GF-D8 (cell line): ENCODE measurements around the gene PLEKHM3.
A peak's percentile ranks its signal among the peaks of the same experiment; 100 is the strongest.

ENCODE experiments used
- DNase-seq: peaks from one replicate; lab custom pipeline; 2025; lab: John Stamatoyannopoulos, UW

PLEKHM3 gene

DNA sequence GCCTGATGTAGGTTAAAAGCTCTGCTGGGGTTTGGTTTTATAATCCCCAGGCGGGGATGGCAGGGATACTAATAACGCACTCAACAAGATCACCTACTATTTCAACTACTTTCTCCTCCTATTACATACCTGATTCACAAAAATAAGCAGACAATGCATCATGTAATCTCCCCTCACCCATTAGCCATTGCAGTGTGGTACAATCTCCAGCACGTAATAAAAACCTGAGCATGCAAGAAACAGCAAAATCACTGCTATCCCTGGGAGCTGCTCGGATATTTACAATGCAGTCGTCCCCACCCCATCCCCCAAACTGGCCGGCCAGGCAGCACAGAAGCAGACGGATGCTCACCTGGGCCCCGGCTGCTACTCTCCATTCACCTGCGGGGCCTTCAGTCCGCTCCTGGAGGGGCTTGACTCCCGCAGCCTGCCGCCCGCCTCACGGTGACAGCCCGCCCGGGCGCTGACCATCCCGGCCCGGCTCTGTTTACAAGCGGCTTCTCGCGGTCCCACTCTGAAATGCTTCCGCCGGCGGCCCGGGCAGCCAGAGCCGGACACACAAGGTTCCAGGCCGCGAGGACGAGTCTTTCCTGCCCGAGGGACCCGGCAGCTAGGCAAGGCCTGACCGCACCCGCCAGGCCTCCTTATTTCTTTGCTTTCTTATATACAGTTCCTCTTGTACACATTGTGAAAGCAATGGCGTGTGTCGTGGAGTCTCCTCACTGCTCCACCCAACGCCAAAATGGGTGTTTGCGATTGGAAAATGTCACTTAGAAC lies at the start of gene PLEKHM3:
Gene PLEKHM3 (minus strand): TSS at position 491 of the 777 bp plus-strand sequence. CDS start 23,888 bp downstream, outside the sequence.
- peak; percentile 72 for DNase-seq

GRCh38 chr2:208074610-208075356 lies 49.5 kb upstream of the PLEKHM3 start:
- DNase-seq = no peak

- peak; percentile 17 for DNase-seq
These were observed 47.0 kb upstream of the PLEKHM3 start for GRCh38 chr2:208072250-208072892.

- DNase-seq = no peak
These were observed 43.9 kb upstream of the PLEKHM3 start for GRCh38 chr2:208069186-208069585.

DNA sequence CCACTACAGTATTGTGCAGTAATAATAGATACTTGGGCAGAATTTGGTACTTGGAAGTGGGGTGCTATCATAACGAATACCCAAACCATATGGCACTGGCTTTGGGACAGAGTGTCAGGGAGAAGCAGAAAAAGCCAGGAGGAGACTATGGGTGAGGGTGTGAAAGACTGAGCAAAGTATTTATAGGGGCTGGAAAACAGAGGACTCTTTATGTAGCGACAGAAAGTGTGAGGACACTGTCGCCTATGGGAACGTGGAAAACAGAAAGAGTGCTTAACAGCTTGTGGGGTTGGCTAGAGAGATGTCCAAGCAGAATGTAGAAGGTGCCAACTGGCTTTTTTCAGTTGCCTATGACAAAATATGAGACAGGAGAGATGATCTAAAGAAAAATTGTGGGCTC lies 40.7 kb upstream of the PLEKHM3 start:
- DNase-seq = no peak

GRCh38 chr2:208065476-208065875 lies 40.1 kb upstream of the PLEKHM3 start:
- no peak for DNase-seq

DNA sequence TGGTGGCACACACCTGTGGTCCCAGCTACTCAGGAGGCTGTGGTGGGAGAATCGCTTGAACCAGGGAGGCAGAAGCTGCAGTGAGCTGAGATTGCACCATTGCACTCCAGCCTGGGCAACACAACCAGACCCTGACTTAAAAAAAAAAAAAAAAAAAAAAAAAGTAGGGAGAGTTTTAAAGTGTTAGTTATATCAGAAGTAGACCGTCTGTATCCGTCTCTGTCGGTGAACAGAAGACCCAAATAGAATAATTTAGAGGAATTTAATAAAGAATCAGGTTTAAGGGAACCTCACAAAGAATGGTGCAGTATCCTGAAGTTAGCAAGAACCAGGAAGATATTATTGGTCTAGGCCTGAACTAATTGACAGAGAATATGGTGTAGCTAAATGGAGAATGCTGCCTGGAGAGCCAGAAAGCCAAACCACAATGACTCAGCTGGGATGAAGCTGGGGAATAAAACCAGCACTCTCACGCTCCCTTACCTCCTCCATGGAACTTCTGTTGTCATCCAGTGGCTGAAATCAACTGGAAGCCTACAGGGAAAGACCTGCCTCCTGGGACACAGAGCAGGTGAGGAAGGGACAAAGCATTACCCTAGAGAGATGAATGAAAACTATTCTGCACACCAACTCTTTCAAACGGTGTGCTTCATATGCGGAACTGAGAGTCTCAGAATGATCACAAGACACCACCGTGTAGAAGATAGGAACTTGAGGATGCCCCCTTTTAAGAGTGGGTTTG lies 39.1 kb upstream of the PLEKHM3 start:
- peak; percentile 39 for DNase-seq

- DNase-seq = no peak
These were observed 37.6 kb upstream of the PLEKHM3 start for GRCh38 chr2:208062961-208063360.

- DNase-seq = no peak
These were observed 36.8 kb upstream of the PLEKHM3 start for GRCh38 chr2:208062113-208062512.

DNA sequence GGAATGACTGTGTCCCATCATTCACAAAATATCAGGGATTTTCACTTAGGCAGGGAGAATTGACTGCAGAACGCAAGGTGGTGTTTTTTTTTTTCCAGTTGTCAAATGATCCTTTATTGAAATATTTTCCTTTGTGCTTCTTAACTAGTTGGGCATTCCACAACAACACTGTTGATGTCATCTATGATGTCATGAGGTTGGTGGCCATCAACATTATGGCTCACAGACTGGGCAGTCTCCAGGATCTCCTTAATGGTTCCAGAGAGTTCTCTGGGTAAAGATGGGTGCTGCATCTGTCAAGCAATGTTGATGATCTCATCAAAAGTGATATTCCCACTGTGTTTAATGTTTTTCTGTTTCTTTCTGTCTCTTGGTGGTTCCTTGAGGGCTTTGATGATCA lies 31.8 kb upstream of the PLEKHM3 start:
- no peak for DNase-seq

GRCh38 chr2:208049441-208049840 lies 24.1 kb upstream of the PLEKHM3 start:
- DNase-seq = no peak

DNA sequence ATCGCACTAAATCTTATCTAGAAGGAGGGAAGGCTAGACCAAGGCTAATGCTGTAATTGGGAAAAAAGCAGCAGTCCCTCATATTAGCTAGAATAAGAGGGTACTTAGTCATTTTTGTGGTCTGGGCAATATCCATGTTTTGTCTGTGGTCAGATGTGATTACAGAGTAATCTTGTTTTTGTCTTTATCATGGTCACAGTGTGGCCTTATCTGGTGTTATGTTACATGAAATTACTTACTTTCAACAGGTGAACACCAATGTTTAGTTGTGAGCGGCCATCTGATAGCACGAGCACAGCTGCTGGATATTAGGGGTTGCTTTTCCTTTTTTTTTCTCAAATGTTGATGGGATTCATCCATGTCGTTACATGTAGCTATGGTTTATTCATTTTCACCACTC lies 23.7 kb upstream of the PLEKHM3 start:
- DNase-seq = no peak

GRCh38 chr2:208047840-208048239 lies 22.5 kb upstream of the PLEKHM3 start:
- no peak for DNase-seq

- no peak for DNase-seq
These were observed 21.4 kb upstream of the PLEKHM3 start for GRCh38 chr2:208046686-208047085.

DNA sequence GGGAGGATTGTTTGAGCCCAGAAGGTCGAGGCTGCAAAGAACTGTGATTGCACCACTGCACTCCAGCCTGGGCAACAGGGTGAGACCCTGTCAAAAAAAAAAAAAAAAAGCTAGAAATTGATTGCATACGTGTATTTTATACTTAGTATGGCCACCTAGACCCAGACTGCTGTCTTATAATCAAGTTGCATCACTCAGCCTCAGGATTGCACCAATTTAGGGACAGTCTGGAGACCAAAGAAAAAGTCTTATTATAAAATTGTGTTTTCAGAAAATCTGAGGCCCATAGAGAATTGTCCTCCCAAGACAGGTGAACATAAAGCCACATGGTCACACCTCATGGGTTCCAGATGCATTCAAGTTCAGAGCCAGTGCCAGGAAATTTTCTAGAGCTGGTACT lies 17.1 kb upstream of the PLEKHM3 start:
- no peak for DNase-seq

- DNase-seq = no peak
These were observed 16.7 kb upstream of the PLEKHM3 start for GRCh38 chr2:208042041-208042440.

DNA sequence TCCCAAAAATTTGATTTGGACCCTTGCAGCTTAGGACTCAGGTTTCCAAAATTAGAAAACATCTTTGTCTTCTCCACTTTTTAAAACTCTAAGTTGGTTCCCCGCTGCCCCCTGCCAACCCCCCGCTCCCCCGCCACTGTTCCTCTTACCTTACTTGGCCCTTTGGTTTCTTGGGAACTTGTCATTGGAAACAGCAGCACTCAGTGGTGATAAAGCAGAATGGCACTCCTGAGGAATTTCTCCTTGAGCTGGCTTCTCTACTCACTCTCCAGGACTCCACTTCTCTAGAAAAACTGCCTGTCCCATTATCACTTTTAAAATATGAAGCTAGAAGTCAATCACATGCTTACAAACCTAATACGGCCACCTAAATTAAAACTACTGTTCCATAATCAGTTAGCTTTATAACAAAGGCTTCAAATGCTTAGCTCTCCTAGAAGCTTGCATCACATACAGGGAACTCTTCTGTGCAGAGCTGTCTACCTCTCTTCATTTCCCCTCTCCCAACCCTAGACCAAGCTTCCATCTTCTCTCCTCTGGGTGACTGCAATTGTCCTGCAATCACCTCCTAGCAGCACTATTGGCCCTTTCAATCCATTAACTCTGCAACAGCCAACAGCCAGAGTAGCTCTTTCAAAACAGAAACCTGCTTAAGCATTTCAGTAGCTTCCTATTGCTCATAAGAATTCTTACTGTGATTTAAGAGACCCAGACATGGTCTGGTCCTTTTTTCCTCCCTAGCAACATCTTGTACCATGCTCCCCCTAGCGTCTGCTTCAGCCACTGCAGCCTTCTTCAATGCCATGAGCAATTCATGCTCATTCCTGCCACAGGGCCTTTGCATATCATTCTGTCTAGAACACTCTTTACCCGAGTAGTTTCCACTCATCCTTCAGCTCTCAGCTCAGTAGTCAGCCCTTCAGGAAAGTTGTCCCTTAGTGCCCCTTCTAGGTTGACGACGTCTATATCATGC lies 15.2 kb upstream of the PLEKHM3 start:
- no peak for DNase-seq

DNA sequence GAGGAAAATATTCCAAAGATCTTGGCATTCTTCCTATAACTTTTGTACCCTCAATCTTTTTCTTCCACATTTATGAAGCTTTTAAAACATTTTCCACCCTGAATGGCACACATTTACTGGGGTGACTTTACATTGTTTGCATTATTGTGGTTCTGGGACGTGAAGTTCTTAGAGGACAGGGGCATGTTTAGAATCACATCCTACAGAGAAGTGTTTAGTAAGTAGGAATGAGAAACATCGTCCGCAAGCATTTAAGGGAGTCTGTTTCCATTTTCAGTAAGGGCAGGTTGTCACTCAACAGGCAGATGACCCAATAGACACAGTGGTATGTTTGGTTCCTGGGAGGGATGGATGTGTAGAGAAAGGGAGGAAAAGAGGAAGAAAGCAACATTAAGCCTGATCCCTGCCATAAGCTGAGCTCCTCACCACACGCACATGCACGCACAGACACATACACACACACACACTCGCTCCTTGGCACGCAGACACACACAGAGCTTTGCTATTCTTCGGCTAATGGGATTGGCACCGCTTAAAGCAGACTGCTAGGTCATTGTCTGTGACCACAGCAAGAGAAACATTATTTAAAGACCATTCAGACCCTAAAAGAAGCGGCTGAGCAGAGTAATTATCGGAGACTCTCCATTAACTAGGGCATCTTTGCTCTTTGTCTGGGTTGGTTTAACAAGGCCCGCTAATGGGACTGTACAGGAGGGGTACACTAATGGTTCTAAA lies 14.2 kb upstream of the PLEKHM3 start:
- no peak for DNase-seq

DNA sequence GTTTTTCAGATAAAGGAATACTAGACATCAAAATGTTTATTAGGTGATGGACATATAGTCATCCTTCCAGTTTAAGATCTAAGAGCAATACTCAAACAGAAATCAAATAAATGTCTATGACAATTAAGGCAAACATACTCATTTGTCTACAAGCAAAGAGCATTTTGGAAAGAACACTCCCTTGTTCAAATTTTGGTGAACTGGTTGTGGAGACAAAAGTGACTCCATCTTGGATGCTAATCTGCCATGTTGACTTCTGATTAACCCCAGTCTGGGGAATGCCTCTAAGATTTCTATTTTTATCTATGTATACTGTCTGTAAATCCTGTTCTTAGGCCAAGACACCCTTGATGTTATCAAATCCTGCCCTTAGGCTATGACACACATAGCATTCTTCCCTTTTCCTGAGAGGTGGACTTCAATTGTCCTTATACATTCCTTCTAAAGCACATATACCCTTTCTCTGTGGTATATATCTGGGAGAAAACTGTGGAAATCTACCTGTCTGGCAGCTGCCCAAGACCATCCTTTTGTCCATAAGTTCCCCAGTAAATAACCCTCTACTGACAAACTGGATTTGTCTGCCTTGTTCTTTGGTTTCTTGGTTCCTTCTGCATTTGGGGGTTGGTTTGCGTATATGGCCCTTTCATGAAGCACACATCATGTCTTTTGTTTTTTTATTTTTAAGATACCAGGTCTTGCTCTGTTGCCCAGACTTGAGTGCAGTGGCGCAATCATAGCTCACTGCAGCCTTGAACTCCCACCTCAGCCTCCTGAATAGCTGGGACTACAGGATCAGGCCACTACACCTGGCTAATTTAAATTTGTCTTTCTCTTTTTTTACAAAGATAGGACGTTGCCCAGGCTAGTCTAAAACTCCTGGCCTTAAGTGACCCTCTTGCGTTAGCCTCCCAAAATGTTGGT lies 12.5 kb upstream of the PLEKHM3 start:
- no peak for DNase-seq
